Body of pancreas (tissue), 4 donors: Measurements from ENCODE around the gene FNDC3B. TPM values are rescaled to one million over a fixed set of nuclear protein-coding genes. Genes with fewer than 3 reads are reported as not detected.

Source experiments
- ATAC-seq: fragments of 150-250 bp; one replicate; pipeline ENCODE4 v1.9.1; 2016
- DNase-seq, 4 donors: peaks; one replicate each; pipeline ENCODE4 v3.0.0-alpha.2; 2019
- H3K27ac ChIP-seq, 4 donors: fragments of 200-600 bp; sonication (generic); 1 replicate in 3 of 4; 2 replicates in 1 of 4; pipeline versions ENCODE4 v1.5.1 to v1.6.1; 2016 to 2019; ENCODE audit warnings: mild to moderate bottlenecking in 1 of 4, mixed read lengths in 1 of 4, moderate library complexity in 1 of 4
- H3K27me3 ChIP-seq, 2 donors: fragments of 200-600 bp; sonication (generic); one replicate each; pipeline ENCODE4 v1.6.0; 2016; ENCODE audit warnings: mild to moderate bottlenecking in 1 of 2
- H3K36me3 ChIP-seq, 2 donors: fragments of 200-600 bp; sonication (generic); replicated peaks in 1 of 2; 2 replicates each; pipeline ENCODE4 v1.5.1; 2016; ENCODE audit warnings: low read depth in 2 of 2; ENCODE audit not compliant: insufficient read depth in 1 of 2
- H3K4me1 ChIP-seq: fragments of 200-600 bp; sonication (generic); one replicate; pipeline ENCODE4 v1.6.0; 2016
- H3K4me3 ChIP-seq, 2 donors: fragments of 200-600 bp; sonication (generic); 1 replicate in 1 of 2; 2 replicates in 1 of 2; pipeline ENCODE4 v1.5.1; 2016 to 2019
- H3K9me3 ChIP-seq, 3 donors: fragments of 200-600 bp; sonication (generic); 1 replicate in 2 of 3; 2 replicates in 1 of 3; pipeline ENCODE4 v1.5.1; 2016
- POLR2A ChIP-seq, 3 donors: fragments of 450-650 bp; IDR thresholded peaks; one replicate each; pipeline ENCODE4 v1.6.1; 2016; ENCODE audit warnings: antibody characterized with exemption in 3 of 3, mild to moderate bottlenecking in 2 of 3
- WGBS, 2 donors: methylation state at CpG; one replicate each; pipeline ENCODE4 v1.1.5; 2017; 5-methylcytosine and 5-hydroxymethylcytosine counted together
- intact Hi-C: fragments of 100-400 bp; cut with DNase I; formaldehyde crosslinking; loops from one replicate; pipeline ENCODE4 v1.15.1; 2023
- total RNA-seq, 2 donors: library from RNA; depleted of rRNA; stranded (reverse); fragments of >200 nt; gene quantifications; one replicate each; pipeline ENCODE4 v1.1.0, GENCODE V29; 2016
- TF ChIP-seq, protein P1 (sequence below), 7 experiments: fragments of 450-650 bp in 4 of 7; fragments of 200-600 bp in 3 of 7; sonication (generic) in 3 of 7; IDR thresholded peaks; one replicate each; pipeline ENCODE4 v1.5.1; 2016 to 2019; ENCODE audit warnings: antibody characterized with exemption in 7 of 7

FNDC3B gene
- total RNA-seq, 2 donors from 2014 or later: 64.3 to 86.0 TPM

- TF ChIP-seq POLR2A (IDR thresholded peaks at IDR 0.05): no peak
- TF ChIP-seq, protein P1, sequence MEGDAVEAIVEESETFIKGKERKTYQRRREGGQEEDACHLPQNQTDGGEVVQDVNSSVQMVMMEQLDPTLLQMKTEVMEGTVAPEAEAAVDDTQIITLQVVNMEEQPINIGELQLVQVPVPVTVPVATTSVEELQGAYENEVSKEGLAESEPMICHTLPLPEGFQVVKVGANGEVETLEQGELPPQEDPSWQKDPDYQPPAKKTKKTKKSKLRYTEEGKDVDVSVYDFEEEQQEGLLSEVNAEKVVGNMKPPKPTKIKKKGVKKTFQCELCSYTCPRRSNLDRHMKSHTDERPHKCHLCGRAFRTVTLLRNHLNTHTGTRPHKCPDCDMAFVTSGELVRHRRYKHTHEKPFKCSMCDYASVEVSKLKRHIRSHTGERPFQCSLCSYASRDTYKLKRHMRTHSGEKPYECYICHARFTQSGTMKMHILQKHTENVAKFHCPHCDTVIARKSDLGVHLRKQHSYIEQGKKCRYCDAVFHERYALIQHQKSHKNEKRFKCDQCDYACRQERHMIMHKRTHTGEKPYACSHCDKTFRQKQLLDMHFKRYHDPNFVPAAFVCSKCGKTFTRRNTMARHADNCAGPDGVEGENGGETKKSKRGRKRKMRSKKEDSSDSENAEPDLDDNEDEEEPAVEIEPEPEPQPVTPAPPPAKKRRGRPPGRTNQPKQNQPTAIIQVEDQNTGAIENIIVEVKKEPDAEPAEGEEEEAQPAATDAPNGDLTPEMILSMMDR (IDR thresholded peaks at IDR 0.05): no peak
- H3K4me3 ChIP-seq: no peak overlapping the region
- peaks cover 0 to 36% of the 10 kb centered on the region in 2 donors for H3K36me3 ChIP-seq
- H3K9me3 ChIP-seq: no peaks in the 10 kb centered on the region
- intact Hi-C loops: no loop called here
- DNase-seq (no peak), ATAC-seq (no peak)
- H3K27ac ChIP-seq: no peak overlapping the region
- whole genome bisulfite sequencing, 2 donors: 71 to 79% methylated on average over 3 of the region's 3 CpGs
- H3K27me3 ChIP-seq: no peaks in the 10 kb centered on the region
- H3K4me1 ChIP-seq: no peaks in the 10 kb centered on the region
Measured at GRCh38 chr3:172347895-172348679, 308.7 kb downstream of the FNDC3B start.

GRCh38 chr3:172351895-172352466, 312.6 kb downstream of the FNDC3B start:
- no peak overlapping the region for H3K4me3 ChIP-seq
- ATAC-seq: no peak
- no peak for TF ChIP-seq POLR2A (IDR thresholded peaks at IDR 0.05)
- TF ChIP-seq, protein P1 (IDR thresholded peaks at IDR 0.05): no peak
- WGBS, 2 donors: 84% methylated on average over 9 of the region's 9 CpGs
- peaks cover 0 to 22% of the 10 kb centered on the region in 2 donors for H3K36me3 ChIP-seq
- intact Hi-C loops: no loop called here
- no peak overlapping the region for H3K27ac ChIP-seq
- no peaks in the 10 kb centered on the region for H3K9me3 ChIP-seq
- no peaks in the 10 kb centered on the region for H3K27me3 ChIP-seq
- H3K4me1 ChIP-seq: peaks cover 19% of the 10 kb centered on the region
- no peak for DNase-seq

DNA sequence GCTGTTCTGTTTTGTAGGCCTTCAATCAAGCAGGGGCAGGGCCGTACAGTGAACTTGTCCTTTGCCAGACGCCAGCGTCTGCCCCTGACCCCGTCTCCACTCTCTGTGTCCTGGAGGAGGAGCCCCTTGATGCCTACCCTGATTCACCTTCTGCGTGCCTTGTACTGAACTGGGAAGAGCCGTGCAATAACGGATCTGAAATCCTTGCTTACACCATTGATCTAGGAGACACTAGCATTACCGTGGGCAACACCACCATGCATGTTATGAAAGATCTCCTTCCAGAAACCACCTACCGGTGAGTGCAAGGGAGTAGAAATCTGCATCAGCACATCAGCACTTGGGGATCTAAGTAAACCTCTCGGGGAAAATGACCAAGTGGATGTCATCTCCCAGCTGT, 313.4 kb downstream of the FNDC3B start:
- Histone ChIP-seq H3K9me3 (no peaks in the 10 kb centered on the region), H3K36me3 (peaks cover 0 to 16% of the 10 kb centered on the region in 2 donors), H3K27ac (no peak overlapping the region), H3K4me3 (no peak overlapping the region), H3K4me1 (peaks cover 26% of the 10 kb centered on the region), H3K27me3 (no peaks in the 10 kb centered on the region)
- intact Hi-C loops: no loop called here
- WGBS, 2 donors: 89% methylated on average over 10 of the region's 10 CpGs
- DNase-seq (no peak), ATAC-seq (no peak)
- TF ChIP-seq, protein P1 (IDR thresholded peaks at IDR 0.05): no peak
- no peak for TF ChIP-seq POLR2A (IDR thresholded peaks at IDR 0.05)

DNA sequence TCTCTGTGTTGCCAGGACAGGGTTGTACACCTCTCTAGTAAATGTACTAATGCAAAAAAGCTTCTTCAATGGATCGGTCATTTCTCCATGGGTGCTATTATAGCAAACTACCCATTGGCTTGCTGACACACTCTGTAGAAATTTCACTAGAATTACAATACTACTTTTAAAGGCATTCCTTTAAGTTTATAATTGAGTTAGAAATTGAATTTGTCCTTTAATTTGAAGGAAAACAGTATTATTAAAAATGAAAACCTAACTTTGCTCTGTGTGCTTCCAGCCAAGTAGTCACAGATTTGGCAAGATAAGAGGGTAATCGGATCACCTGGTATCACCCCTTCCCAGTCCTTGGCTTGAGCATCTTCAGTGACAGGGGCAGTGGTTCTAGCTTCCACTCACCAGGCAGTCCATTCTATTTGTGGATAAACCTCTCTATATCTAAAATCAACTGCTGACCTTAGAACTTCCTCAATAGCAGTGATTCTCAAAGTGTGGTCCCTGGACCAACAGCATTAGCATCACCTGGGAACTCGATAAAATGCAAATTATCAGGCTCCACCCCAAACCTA, 315.6 kb downstream of the FNDC3B start:
- intact Hi-C loops: no loop called here
- no peak for TF ChIP-seq POLR2A (IDR thresholded peaks at IDR 0.05)
- TF ChIP-seq, protein P1 (IDR thresholded peaks at IDR 0.05): no peak
- peaks cover 33% of the 10 kb centered on the region for H3K4me1 ChIP-seq
- no peak overlapping the region for H3K4me3 ChIP-seq
- peaks cover 0 to 12% of the 10 kb centered on the region in 2 donors for H3K36me3 ChIP-seq
- no peaks in the 10 kb centered on the region for H3K9me3 ChIP-seq
- WGBS, 2 donors: 71 to 72% methylated on average over 3 of the region's 3 CpGs
- ATAC-seq (no peak), DNase-seq (no peak)
- no peak overlapping the region for H3K27ac ChIP-seq
- H3K27me3 ChIP-seq: no peaks in the 10 kb centered on the region
